NCI-H1436 (cell line): ENCODE results near the gene ELOA.
A peak's percentile ranks its signal among the peaks of the same experiment; 100 is the strongest.
"Not testable (repeated sequence)": the region's sequence is repeated elsewhere in the genome, so short reads cannot be mapped to it uniquely, and the experiment has no call there.

ENCODE experiments used
- DNase-seq: peaks from one replicate; lab custom pipeline; 2025; lab: John Stamatoyannopoulos, UW

Gene ELOA

DNA sequence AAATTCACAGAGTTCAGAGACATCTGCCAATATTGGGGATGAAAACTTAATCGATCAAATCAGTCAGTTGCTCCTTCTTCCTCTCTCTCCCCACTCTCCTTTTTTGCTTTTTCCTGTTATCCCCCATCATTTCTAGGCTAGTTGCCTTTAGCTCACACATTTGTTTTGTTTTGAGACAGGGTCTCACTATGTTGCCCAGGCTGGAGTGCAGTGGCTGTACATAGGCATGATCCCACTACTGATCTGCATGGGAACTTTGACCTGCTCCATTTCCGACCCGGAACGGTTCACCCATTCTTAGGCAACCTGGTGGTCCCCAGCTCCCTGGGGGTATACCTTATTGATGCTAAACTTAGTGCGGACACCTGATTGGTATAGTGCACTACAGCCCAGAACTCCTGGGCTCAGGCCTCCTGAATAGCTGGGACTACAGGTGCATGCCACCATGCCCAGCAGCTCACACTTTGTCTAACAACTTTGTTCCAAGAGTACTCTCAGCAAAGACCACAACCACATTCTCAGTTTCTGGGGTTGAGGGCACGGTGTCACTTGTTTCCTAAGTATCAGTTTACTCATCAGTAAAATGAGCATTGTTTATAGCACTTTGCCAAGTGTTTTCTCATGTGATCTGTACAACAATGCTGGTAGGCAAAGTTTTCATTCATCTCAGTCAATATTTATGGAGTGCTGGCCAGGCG lies 6.7 kb upstream of the ELOA start:
- no peak for DNase-seq

DNA sequence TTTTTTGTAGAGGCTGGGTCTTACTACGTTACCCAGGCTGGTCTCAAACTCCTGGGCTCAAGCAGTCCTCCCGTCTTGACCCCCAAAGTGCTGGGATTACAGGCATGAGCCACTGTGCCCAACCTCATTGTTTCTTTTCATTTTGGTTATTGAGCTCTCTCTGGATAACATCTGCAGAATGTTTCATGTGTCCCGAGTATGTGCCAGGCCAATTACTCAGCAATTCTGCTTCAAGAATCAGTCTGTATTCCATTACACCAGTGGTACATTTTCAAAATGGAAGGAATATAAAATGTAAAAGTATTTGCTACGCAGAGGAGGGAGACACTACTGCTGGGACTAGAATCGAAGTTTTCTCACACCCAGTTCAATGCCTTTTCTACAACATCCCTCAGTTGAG lies 1.7 kb upstream of the ELOA start:
- no peak for DNase-seq

DNA sequence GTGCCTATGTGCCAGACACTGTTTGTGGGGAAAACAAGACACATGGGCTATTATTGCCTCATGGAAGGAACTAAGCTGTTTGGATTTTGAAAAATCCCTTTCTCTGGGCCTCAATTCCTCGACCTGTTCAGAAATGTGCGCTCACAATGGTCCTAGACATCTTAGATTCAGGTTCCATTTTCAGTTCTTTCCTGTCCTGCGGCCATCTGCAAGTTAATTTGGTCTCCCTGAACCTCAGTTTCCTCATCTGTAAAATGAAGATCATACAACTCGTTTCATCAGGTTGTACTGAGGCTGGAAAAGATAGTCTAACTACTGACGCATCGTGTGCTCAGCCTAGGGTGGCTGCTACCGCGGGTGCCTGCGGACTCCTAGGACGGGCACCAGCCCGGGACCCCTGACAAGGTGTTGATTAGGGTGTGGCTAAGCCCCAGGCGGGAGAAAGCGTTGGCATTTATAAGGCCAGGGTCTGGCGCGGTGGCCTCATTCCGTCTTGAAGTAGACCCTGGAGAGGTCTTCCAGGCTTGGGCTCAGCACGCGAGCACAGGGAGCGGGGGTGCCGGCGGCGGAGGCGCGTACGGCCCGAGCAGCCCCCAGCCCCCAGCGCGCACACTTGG lies 493 bp upstream of the ELOA start:
- no peak for DNase-seq

DNA sequence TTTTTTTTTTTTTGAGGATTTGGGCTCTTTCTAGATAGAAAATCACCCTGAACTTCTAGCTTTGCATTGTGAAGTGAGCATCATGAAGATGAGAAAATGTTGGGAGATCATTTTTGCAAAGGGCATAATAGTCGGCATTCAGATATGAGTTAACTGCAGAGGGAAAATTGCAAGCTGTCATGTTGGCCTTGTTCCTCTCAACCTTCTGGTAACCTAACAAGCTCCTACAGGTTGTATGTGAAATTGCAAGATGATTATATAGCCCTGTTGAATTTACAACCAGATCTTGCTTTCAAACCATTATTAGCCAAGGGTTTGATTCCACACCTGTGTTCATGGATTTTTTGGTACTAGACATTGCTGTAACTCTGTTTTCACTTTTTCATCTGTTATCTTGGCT lies 2.2 kb downstream of the ELOA start:
- no peak for DNase-seq

DNA sequence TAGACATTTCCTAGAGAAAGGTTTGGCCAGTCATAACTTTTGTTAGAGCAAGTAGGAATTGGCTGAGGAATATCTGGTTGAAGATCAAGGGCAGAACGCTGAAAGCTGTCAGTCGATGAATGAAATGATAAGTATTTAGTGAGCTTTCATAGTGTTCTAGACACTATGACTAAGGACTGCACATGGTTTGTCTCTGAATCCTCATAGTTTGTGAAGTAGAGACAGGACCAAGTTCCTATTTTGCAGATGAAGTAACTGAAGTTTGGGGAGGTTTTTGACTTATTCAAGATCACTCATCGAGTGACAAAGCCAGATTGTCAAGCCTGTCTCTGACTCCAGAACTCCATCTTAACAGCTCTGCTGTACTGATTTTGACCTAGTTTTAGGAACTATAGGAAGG lies 4.7 kb downstream of the ELOA start:
- no peak for DNase-seq

DNA sequence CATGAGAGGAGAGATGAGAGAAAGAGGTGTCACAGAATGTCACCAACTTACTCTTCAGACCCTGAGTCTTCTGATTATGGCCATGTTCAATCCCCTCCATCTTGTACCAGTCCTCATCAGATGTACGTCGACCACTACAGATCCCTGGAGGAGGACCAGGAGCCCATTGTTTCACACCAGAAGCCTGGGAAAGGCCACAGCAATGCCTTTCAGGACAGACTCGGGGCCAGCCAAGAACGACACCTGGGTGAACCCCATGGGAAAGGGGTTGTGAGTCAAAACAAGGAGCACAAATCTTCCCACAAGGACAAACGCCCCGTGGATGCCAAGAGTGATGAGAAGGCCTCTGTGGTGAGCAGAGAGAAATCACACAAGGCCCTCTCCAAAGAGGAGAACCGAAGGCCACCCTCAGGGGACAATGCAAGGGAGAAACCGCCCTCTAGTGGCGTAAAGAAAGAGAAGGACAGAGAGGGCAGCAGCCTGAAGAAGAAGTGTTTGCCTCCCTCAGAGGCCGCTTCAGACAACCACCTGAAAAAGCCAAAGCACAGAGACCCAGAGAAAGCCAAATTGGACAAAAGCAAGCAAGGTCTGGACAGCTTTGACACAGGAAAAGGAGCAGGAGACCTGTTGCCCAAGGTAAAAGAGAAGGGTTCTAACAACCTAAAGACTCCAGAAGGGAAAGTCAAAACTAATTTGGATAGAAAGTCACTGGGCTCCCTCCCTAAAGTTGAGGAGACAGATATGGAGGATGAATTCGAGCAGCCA lies 8.0 kb downstream of the ELOA start:
- peak; percentile 9 for DNase-seq

DNA sequence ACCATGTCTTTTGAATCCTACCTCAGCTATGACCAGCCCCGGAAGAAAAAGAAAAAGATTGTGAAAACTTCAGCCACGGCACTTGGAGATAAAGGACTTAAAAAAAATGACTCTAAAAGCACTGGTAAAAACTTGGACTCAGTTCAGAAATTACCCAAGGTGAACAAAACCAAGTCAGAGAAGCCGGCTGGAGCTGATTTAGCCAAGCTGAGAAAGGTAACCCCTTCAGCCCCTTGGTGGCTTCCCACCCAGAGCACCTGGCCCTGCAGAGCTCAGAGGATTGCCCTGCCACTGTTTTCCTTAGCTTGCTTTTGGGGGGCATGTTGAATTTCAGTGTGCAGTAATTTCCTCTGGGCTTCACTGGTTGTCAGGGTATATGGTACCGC lies 8.5 kb downstream of the ELOA start:
- DNase-seq: no peak

DNA sequence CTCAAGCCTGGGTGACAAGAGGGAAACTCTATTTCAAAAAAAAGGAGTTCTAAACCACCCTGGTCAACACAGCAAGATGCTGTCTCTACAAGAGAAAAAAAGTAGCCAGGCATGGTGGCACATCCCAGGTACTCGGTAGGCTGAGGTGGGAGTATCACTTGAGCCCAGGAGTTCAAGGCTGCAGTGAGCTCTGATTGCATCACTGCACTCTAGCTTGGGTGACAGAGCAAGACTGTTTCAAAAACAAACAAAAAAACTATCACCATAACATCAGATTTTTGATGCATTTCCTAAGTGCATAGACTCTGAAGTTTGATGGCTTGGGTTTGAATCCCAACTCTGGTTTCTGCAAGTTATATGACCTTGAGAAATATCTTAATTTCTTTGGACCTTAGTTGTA lies 9.6 kb downstream of the ELOA start:
- no peak for DNase-seq

DNA sequence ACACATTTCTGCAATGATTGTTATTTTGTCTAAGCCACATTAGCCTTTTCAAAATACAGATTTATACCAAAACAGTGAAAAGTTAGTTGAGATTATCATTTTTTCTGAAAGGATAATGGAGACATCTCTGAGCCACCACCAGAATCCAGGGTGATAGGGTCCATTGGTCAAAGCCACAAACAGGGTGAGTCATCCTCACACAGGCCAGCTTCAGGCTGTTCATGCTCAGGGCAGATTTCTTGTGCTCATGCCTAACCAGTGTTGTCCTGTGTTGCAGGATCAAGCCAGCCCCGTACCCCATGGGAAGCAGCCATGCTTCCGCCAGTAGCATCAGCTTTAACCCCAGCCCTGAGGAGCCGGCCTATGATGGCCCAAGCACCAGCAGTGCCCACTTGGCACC lies 13.4 kb downstream of the ELOA start:
- DNase-seq: no peak

DNA sequence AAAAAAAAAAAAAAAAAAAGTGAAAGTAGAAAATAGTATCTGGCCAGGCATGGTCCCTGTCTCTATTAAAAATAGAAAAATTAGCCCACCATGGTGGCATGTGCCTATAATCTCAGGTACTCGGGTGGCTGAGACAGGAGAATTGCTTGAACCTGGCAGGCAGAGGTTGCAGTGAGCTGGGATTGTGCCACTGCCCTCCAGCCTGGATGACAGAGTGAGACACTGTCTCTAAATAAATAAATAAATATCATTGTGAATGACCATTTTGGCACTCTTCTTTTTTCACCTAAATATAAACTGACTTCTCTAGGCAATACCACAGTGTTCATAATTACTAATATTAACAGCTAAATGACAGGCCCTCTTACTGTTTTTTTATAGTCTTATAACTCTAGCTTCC lies 14.5 kb downstream of the ELOA start:
- no peak for DNase-seq

DNA sequence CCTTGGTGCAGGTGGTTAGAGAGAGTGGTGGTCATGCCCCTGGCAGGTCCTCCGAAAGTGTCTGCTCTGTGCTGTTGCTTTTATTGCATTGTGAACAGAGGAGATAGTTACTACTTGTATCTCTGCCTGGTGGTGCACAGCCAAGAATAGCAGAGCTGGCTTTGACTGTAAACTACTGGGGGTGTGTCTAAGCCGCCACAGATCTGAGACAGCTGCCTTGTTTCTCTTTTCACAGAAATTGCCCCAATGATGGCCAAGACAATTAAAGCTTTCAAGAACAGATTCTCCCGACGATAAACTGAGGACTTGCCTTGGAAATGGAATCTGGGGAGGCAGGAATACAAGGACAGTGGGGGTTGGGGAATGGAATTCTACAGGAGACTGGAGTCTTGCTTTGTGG lies 16.0 kb downstream of the ELOA start:
- DNase-seq: no peak

DNA sequence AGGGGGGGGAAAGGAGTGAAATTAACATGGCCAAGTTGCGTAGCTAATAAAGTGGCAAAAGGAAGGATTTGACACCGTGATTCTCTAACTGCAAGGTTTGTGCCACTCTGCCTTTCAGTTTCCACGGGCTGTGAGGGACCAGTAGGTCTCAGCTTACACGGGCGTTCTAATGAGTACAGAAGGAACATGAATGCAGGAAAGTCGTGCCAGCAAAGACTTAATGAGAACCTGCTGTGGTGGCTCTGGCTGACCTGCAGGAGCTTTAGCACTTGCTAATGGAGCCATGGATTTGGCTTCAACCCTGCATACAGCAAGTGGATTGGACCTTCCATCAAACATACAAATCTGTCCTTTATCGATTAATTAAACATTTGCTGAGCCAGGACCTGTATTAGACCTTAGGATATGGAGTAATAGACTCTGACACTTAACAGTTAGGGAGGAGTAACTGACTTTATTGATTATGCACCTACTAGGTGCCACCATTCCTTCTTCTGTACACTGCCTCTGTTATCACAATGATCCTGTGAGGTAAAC lies 19.8 kb downstream of the ELOA start:
- no peak for DNase-seq

DNA sequence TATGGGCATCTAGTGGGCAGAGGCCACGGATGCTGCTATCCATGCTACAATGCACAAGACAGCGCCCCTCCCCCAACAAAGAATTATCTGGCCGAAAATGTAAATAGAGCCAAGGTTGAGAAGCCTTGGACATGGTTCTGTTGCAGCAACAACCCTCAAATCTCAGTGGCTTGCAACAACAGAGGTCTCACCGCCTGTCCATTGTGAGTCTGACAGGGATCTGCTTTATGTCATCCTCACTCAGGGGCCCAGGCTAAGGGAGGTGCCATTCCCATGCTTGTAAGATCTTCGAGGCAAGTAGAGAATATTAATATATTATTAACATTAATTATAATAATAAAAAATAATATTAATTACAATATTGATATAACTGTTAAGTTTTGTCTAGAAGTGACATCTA lies 25.5 kb downstream of the ELOA start:
- DNase-seq: no peak

DNA sequence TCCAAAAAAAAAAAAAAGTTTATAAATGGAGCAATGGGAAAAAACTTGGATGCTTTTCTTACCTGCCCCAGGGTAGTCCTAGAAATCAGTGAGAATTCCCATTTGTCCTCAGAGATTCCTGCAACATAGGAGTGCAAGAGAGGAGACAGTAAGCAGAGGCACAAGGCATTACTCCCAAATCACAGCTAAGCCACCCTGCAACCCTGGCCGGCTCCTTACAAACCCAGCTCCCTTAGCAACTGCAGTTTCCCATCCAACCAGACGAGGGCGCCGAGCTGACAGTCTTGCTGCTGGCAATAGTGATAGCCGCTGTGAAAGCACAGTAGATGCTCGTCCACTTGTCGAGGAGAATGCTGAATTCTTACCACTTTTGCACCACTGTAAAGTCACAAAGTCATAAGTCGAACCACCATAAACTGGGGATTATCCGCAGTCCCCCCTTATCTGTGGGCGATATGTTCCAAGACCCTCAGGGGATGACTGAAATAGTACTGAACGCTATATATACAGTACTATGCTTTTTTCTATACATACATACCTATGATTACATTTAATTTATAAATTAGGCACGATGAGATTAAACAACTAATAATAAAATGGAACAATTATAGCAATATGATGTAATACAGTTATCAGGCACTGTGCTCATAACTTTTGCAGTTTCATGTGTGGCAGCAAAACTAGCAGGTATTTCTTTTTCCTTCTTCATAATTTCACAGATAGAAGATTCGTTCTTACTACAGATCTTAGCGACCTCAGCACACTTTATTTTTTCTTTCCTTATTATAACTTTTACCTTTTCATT lies 29.0 kb downstream of the ELOA start:
- peak; percentile 65 for DNase-seq

DNA sequence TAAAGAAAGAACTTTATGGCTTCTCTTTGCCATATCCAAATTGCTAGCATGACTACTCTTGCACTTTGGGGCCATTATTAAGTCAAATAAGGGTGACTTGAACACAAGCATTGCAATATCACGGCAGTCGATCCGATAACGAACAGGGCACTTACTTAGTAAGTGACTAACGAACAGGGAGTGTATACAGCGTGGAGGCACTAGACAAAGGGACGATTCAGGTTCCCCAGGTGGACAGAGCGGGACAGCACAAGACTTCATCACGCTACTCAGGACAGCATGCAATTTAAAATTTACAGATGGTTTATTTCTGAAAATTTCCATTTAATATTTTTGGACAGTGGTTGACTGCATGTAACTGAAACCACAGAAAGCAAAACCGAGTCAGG lies 29.6 kb downstream of the ELOA start:
- no peak for DNase-seq

DNA sequence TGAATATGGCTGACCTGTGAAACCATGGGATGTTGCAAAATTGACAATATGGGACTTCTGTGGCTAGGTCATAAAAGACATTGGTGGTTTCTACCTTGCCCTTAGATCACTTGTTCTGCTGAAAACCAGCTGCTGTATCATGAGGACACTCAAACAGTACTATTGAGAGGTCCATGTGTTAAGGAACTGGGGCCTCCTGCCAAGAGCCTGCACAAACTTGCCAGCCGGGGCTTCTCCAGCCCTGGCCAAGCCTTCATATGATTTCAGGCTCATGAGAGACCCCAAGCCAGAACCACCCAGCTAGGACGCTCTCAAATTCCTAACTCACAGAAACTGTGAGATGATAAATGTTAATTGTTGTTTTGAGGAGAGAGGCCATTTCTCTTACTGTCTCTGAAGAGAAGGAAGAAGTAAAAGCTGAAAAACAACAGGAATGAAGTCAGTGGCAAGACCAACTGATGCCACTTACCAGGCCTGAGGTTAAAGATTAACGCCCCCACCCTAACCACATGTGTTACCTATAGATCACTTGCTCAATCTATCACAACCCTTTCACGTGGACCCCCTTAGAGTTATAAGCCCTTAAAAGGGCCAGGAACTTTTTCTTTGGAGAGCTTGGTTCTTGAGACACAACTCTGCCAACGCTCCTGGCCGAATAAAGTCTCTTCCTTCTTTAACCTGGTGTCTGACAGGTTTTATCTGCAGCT lies 31.1 kb downstream of the ELOA start:
- no peak for DNase-seq

DNA sequence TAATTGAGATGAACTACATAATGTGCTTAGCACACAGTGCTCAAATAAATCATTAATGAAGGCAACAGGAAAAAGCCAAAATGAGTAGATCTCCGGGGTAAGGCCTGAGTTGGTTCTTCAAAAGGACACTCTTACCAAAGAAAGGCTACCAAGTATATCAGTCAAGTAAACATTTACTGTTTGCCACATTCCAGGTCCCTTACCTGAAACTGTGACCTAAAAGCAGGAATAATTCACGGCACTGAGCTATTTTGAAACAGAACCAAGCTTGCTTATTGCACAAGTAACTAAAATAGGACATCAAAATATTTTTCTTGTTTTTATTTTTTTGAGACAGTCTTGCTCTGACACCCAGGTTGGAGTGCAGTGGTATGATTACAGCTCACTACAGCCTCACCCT lies 32.9 kb downstream of the ELOA start:
- no peak for DNase-seq

DNA sequence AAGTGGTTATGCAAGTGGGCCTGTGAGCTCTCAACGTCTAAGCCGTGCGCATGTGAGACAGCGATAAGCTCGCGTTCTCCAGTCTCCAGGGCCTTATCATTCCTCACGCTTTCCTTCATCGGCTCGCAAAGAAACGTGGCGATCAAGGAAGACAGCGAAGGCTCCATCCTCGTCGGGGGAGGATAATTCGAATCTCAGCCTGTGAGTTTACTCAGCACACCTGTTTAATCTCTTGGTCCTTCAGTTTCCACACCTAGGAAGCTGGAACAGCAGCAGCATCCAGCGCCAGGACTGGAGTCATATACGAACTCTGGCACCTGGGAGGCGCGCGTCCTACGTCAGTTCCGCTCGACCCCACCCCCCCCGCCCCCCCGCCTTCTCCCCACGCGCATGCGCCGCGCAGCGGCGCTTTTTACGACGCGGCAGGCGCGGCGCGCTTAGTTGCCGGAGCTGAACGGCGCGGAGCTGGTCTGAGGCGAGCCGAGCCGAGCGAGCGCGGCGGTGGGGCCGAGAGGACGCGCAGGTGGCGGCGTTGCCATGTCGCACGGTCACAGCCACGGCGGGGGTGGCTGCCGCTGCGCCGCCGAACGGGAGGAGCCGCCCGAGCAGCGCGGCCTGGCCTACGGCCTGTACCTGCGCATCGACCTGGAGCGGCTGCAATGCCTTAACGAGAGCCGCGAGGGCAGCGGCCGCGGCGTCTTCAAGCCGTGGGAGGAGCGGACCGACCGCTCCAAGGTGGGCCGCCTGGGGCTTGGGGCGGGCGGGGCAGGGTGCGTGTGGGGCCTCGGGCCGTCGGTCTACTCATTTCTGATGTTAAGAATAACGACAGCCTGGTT lies 34.9 kb downstream of the ELOA start, which contains the start of gene PITHD1:
Gene PITHD1 (plus strand): TSS at position 440 of the 836 bp plus-strand sequence. CDS start 98 bp downstream, at position 538.
- peak; percentile 79 for DNase-seq

DNA sequence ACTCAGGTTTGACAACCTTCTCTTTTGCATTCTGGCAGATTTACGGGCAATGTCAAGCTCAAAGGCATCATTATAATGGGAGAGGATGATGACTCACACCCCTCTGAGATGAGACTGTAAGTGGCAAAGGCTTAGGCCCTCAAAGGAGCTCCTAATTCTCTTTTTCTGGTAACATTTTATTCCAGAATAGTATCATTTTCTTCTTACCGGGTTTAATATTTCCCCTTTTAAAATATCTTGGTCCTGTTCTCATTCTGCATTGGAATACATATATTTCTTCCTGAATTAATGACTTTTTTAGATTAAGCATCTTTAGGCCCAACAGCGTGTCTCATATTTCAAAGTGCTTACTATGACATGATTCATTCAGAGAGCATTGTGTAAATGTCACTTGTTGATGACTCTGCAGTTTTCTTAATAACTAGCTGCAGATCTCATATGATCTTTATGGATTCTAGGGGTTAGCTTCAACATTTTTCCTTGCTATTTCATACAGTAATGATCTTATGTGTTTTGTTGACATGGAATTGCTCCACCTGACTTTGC lies 36.6 kb downstream of the ELOA start:
- no peak for DNase-seq

DNA sequence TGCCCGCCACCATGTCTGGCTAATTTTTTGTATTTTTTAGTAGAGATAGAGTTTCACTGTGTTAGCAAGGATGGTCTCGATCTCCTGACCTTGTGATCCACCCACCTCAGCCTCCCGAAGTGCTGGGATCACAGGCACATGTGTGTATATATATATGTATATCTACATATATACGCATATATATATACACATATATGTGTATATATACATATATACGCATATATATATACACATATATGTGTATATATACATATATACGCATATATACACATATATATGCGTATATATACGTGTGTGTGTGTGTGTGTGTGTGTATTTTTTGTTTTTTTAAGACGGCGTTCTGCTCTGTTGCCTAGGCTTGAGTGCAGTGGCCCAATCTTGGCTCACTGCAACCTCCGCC lies 39.9 kb downstream of the ELOA start:
- not testable (repeated sequence) for DNase-seq
